Nephron progenitor cell (in vitro differentiated cells): ENCODE data around the gene KANSL3.
"Not testable (repeated sequence)": the region's sequence is repeated elsewhere in the genome, so short reads cannot be mapped to it uniquely, and the experiment has no call there.

ENCODE experiments used
- DNase-seq: peaks from one replicate; pipeline ENCODE4 v3.0.0; 2021
- H3K27ac Mint-ChIP-seq: 2 replicates; pipeline ENCODE4 v1.8.0; 2021; ENCODE audit warnings: mild to moderate bottlenecking, moderate library complexity, mixed read lengths
- H3K27me3 Mint-ChIP-seq: 2 replicates; pipeline ENCODE4 v1.8.0; 2021; ENCODE audit warnings: mild to moderate bottlenecking, low read depth, mixed read lengths; ENCODE audit not compliant: poor library complexity
- H3K36me3 Mint-ChIP-seq: 2 replicates; pipeline ENCODE4 v1.8.0; 2021; ENCODE audit warnings: low read depth, mixed read lengths
- H3K4me1 Mint-ChIP-seq: 2 replicates; pipeline ENCODE4 v1.8.0; 2021; ENCODE audit warnings: mixed read lengths
- H3K4me3 Mint-ChIP-seq: 2 replicates; pipeline ENCODE4 v1.8.0; 2021; ENCODE audit warnings: mild to moderate bottlenecking, moderate library complexity, mixed read lengths
- H3K9me3 Mint-ChIP-seq: 2 replicates; pipeline ENCODE4 v1.8.0; 2021; ENCODE audit warnings: mild to moderate bottlenecking, moderate library complexity, mixed read lengths
- CTCF ChIP-seq: fragments of 200-600 bp; sonication (generic); IDR thresholded peaks from 2 replicates; pipeline ENCODE4 v1.5.0; 2021; ENCODE audit warnings: antibody characterized with exemption

Gene KANSL3

GRCh38 chr2:96564026-96564425 lies 74.1 kb downstream of the KANSL3 start:
- Mint-ChIP-seq H3K4me1 (peaks cover 10% of the 10 kb centered on the region), H3K9me3 (peaks cover 5% of the 10 kb centered on the region), H3K36me3 (peaks cover 8% of the 10 kb centered on the region)

GRCh38 chr2:96558485-96558884 lies 79.6 kb downstream of the KANSL3 start:
- peaks cover 23% of the 10 kb centered on the region for H3K4me1 Mint-ChIP-seq
- H3K9me3 Mint-ChIP-seq = peaks cover 5% of the 10 kb centered on the region
- H3K4me3 Mint-ChIP-seq = no peak overlapping the region
- peaks cover 10% of the 10 kb centered on the region for H3K27me3 Mint-ChIP-seq
- DNase-seq = no peak
- peaks cover 8% of the 10 kb centered on the region for H3K36me3 Mint-ChIP-seq
- H3K27ac Mint-ChIP-seq = no peak overlapping the region
- TF ChIP-seq CTCF = no peak

More at GRCh38 chr2:96564026-96564425, 74.1 kb downstream of the KANSL3 start:
- TF ChIP-seq CTCF = no peak
- H3K27ac Mint-ChIP-seq = no peak overlapping the region
- no peak overlapping the region for H3K4me3 Mint-ChIP-seq
- H3K27me3 Mint-ChIP-seq = peaks cover 9% of the 10 kb centered on the region
- DNase-seq = no peak

- TF ChIP-seq CTCF = no peak
- Mint-ChIP-seq H3K27me3 (peaks cover 10% of the 10 kb centered on the region), H3K9me3 (peaks cover 5% of the 10 kb centered on the region)
Measured at GRCh38 chr2:96558061-96558460, 80.1 kb downstream of the KANSL3 start.

GRCh38 chr2:96557421-96557820 lies 80.7 kb downstream of the KANSL3 start:
- H3K36me3 Mint-ChIP-seq, H3K4me3 Mint-ChIP-seq, DNase-seq, H3K9me3 Mint-ChIP-seq, H3K27ac Mint-ChIP-seq, H3K27me3 Mint-ChIP-seq: not testable (repeated sequence)
- H3K4me1 Mint-ChIP-seq = peaks cover 23% of the 10 kb centered on the region

More at GRCh38 chr2:96558061-96558460, 80.1 kb downstream of the KANSL3 start:
- no peak for DNase-seq
- Mint-ChIP-seq H3K27ac (no peak overlapping the region), H3K4me3 (no peak overlapping the region), H3K36me3 (peaks cover 7% of the 10 kb centered on the region), H3K4me1 (peaks cover 23% of the 10 kb centered on the region)

- Mint-ChIP-seq H3K27me3 (peaks cover 7% of the 10 kb centered on the region), H3K9me3 (no peaks in the 10 kb centered on the region), H3K4me1 (peaks cover 23% of the 10 kb centered on the region), H3K36me3 (no peaks in the 10 kb centered on the region), H3K4me3 (no peak overlapping the region), H3K27ac (peak overlapping the region; percentile 73)
- DNase-seq = no peak
- TF ChIP-seq CTCF = no peak
Measured at GRCh38 chr2:96556441-96557330, 81.4 kb downstream of the KANSL3 start.

GRCh38 chr2:96555146-96555610 lies 82.9 kb downstream of the KANSL3 start:
- no peak for TF ChIP-seq CTCF
- Mint-ChIP-seq H3K4me3 (no peak overlapping the region), H3K36me3 (no peaks in the 10 kb centered on the region), H3K27ac (no peak overlapping the region), H3K27me3 (peaks cover 7% of the 10 kb centered on the region), H3K9me3 (no peaks in the 10 kb centered on the region), H3K4me1 (peaks cover 23% of the 10 kb centered on the region)
- no peak for DNase-seq
